ENCODE data around the gene ALDH3B1. TPM values are rescaled to one million over a fixed set of nuclear protein-coding genes. Genes with fewer than 3 reads are reported as not detected.
A peak's percentile ranks its signal among the peaks of the same experiment; 100 is the strongest.

ALDH3B1 gene
- total RNA-seq, 1 donor from 2014 or later, result 1.3 TPM

GRCh38 chr11:67997475-67997921, 12.6 kb upstream of the ALDH3B1 start:
- DNase-seq (ENCODE audit: low read depth in 2 of 2), result no peak

- no peak for DNase-seq (ENCODE audit: low read depth in 2 of 2)
These were observed 11.7 kb upstream of the ALDH3B1 start for GRCh38 chr11:67998150-67999045.

GRCh38 chr11:67999201-67999629, 10.9 kb upstream of the ALDH3B1 start:
- DNase-seq (ENCODE audit: low read depth in 2 of 2), result no peak

- DNase-seq (ENCODE audit: low read depth in 2 of 2), result no peak
These were observed 10.4 kb upstream of the ALDH3B1 start for GRCh38 chr11:67999704-68000103.

- no peak for DNase-seq (ENCODE audit: low read depth in 2 of 2)
These were observed 7.6 kb upstream of the ALDH3B1 start for GRCh38 chr11:68002575-68002937.

- no peak for DNase-seq (ENCODE audit: low read depth in 2 of 2)
These were observed 6.9 kb upstream of the ALDH3B1 start for GRCh38 chr11:68002938-68003845.

GRCh38 chr11:68003846-68004550, 6.1 kb upstream of the ALDH3B1 start, which contains the start of gene UNC93B1:
Gene UNC93B1, minus strand, starts transcription at chr11:68004097. Its CDS starts 54 bp downstream, at chr11:68004043.
- DNase-seq (ENCODE audit: low read depth in 2 of 2), result peak; percentile 75 to 85

- no peak for DNase-seq (ENCODE audit: low read depth in 2 of 2)
These were observed 5.4 kb upstream of the ALDH3B1 start for GRCh38 chr11:68004551-68005335.

- DNase-seq (ENCODE audit: low read depth in 2 of 2), result no peak
These were observed 3.4 kb upstream of the ALDH3B1 start for GRCh38 chr11:68006606-68007166.

GRCh38 chr11:68007498-68008380, 2.4 kb upstream of the ALDH3B1 start:
- DNase-seq (ENCODE audit: low read depth in 2 of 2), result no peak

- no peak for DNase-seq (ENCODE audit: low read depth in 2 of 2)
These were observed 1.5 kb upstream of the ALDH3B1 start for GRCh38 chr11:68008381-68009337.

GRCh38 chr11:68009391-68010089, 587 bp upstream of the ALDH3B1 start:
- DNase-seq (ENCODE audit: low read depth in 2 of 2), result peak in 1 of 2 donors; percentile 40

- no peak for DNase-seq (ENCODE audit: low read depth in 2 of 2)
These were observed 1.2 kb downstream of the ALDH3B1 start for GRCh38 chr11:68011051-68011943.

- DNase-seq (ENCODE audit: low read depth in 2 of 2), result no peak
These were observed 2.1 kb downstream of the ALDH3B1 start for GRCh38 chr11:68012044-68012842.

GRCh38 chr11:68012843-68013610, 2.9 kb downstream of the ALDH3B1 start:
- DNase-seq (ENCODE audit: low read depth in 2 of 2), result no peak

Measured in dermis microvascular lymphatic vessel endothelial cell (primary cell).